Kidney (tissue), 14 donors: Measurements from ENCODE around the gene NR2F1-AS1. TPM values are rescaled to one million over a fixed set of nuclear protein-coding genes. Genes with fewer than 3 reads are reported as not detected.

Experiments used
- DNase-seq, 5 donors: peaks; one replicate each; pipeline ENCODE4 v3.0.0-alpha.2; 2013 to 2020
- FAIRE-seq: peaks from 2 replicates; lab custom pipeline; 2012; peaks lifted over from hg19 to GRCh38; lab: Jason Lieb, UNC
- H3K27ac ChIP-seq, 2 donors: one replicate each; pipeline ENCODE4 v1.7.0; 2013; ENCODE audit warnings: low read depth in 2 of 2, low read length in 2 of 2, inconsistent platforms in 1 of 2
- H3K27me3 ChIP-seq: one replicate; pipeline ENCODE4 v1.7.1; 2013; ENCODE audit warnings: low read length, inconsistent platforms; ENCODE audit not compliant: control insufficient read depth, insufficient read depth
- H3K36me3 ChIP-seq, 3 donors: one replicate each; pipeline versions ENCODE4 v1.7.0 to v1.7.1; 2013; ENCODE audit warnings: low read length in 3 of 3, control low read depth in 1 of 3, inconsistent platforms in 1 of 3; ENCODE audit not compliant: insufficient read depth in 3 of 3, control insufficient read depth in 2 of 3
- H3K4me1 ChIP-seq, 3 donors: one replicate each; pipeline versions ENCODE4 v1.7.0 to v1.7.1; 2013; ENCODE audit warnings: low read length in 3 of 3, inconsistent platforms in 1 of 3, low read depth in 1 of 3; ENCODE audit not compliant: control insufficient read depth in 2 of 3, insufficient read depth in 2 of 3
- H3K4me3 ChIP-seq, 3 donors: one replicate each; pipeline versions ENCODE4 v1.7.0 to v1.8.1; 2013; ENCODE audit warnings: low read length in 3 of 3, control low read depth in 1 of 3, inconsistent platforms in 1 of 3
- H3K9ac ChIP-seq, 3 donors: one replicate each; pipeline versions ENCODE4 v1.7.0 to v1.7.1; 2013; ENCODE audit warnings: low read length in 3 of 3, control low read depth in 1 of 3, inconsistent platforms in 1 of 3
- H3K9me3 ChIP-seq, 3 donors: one replicate each; pipeline versions ENCODE4 v1.7.0 to v1.7.1; 2013; ENCODE audit warnings: low read length in 3 of 3, control low read depth in 1 of 3, inconsistent platforms in 1 of 3; ENCODE audit not compliant: control insufficient read depth in 2 of 3, insufficient read depth in 1 of 3
- CTCF ChIP-seq: IDR thresholded peaks from 3 replicates; pipeline ENCODE4 v1.5.1; 2012; ENCODE audit warnings: mild to moderate bottlenecking, moderate library complexity, borderline replicate concordance; ENCODE audit not compliant: insufficient read depth; ENCODE audit errors: extremely low read depth
- intact Hi-C: fragments of 100-400 bp; cut with DNase I; formaldehyde crosslinking; loops from one replicate; pipeline ENCODE4 v1.11.1; 2022
- polyA plus RNA-seq: library from polyadenylated mRNA; stranded (reverse); fragments of 350-450 nt; fragmentation: Illumina TruSeq; extraction: RNeasy Lipid Tissue Mini Kit (QIAGEN cat#74804); gene quantifications from one replicate; pipeline ENCODE4 v1.2.3, GENCODE V29; 2014; ENCODE audit warnings: low read depth, low replicate concordance; ENCODE audit not compliant: insufficient read depth
- total RNA-seq: library from RNA; stranded (reverse); fragmentation: NEBNext Ultra II Directional; extraction: Animal tissue kit (Norgen Biotek cat#: 25700); gene quantifications from one replicate; pipeline ENCODE4 v1.2.1, GENCODE V29; 2021
- donor health status: control.
- donor health status: control.
- donor health status: control.
- donor health status: control.
- donor health status: control.
- donor health status: DM: yes; HTN: yes; CAD: no.
- donor health status: Normal renal cell carcinoma (clear cell type).

NR2F1-AS1 gene
- total and polyA plus RNA-seq, 2 donors from 2014 or later = 13.0 to 16.0 TPM

GRCh38 chr5:93569300-93570160 lies 11.5 kb downstream of the NR2F1-AS1 start:
- Histone ChIP-seq H3K4me3 (no peak overlapping the region), H3K9ac (no peak overlapping the region), H3K36me3 (no peaks in the 10 kb centered on the region), H3K27me3 (no peaks in the 10 kb centered on the region), H3K9me3 (no peaks in the 10 kb centered on the region), H3K4me1 (peaks cover 0 to 2% (median 0%) of the 10 kb centered on the region in 3 donors), H3K27ac (no peak overlapping the region)
- FAIRE-seq = no peak
- intact Hi-C loops = no loop called here
- peak in 3 of 5 donors; percentile 23 to 51 (median 32) for DNase-seq
- no peak for TF ChIP-seq CTCF

GRCh38 chr5:93567424-93567823 lies 13.6 kb downstream of the NR2F1-AS1 start:
- FAIRE-seq (no peak), DNase-seq (peak in 1 of 5 donors; percentile 17)
- Histone ChIP-seq H3K4me3 (no peak overlapping the region), H3K9ac (no peak overlapping the region), H3K27ac (no peak overlapping the region), H3K9me3 (no peaks in the 10 kb centered on the region), H3K4me1 (peaks cover 0 to 2% (median 0%) of the 10 kb centered on the region in 3 donors), H3K27me3 (no peaks in the 10 kb centered on the region), H3K36me3 (no peaks in the 10 kb centered on the region)
- intact Hi-C loops = no loop called here
- TF ChIP-seq CTCF = no peak

- no peaks in the 10 kb centered on the region for H3K4me1 ChIP-seq
- TF ChIP-seq CTCF = no peak
- no peak overlapping the region for H3K4me3 ChIP-seq
- no peak for DNase-seq
- no peaks in the 10 kb centered on the region for H3K27me3 ChIP-seq
- intact Hi-C loops = no loop called here
- H3K27ac ChIP-seq = no peak overlapping the region
- H3K9ac ChIP-seq = no peak overlapping the region
- no peaks in the 10 kb centered on the region for H3K36me3 ChIP-seq
- no peak for FAIRE-seq
- no peaks in the 10 kb centered on the region for H3K9me3 ChIP-seq
These were observed 14.9 kb downstream of the NR2F1-AS1 start for GRCh38 chr5:93566091-93566490.
